Stimulated activated CD8-positive, alpha-beta memory T cell treated with anti-CD3 and anti-CD28 coated beads, Interleukin-7, amount 100 ng/mL, for 1 hour (primary cell): ENCODE measurements around the gene TMC2.
"Not testable (repeated sequence)": the region's sequence is repeated elsewhere in the genome, so short reads cannot be mapped to it uniquely, and the experiment has no call there.

Source experiments
- DNase-seq, 2 donors: peaks; one replicate each; pipeline ENCODE4 v3.0.0-alpha.2; 2020; ENCODE audit warnings: low read depth in 2 of 2

Gene TMC2

GRCh38 chr20:2536560-2536986, at the start of gene TMC2:
Gene TMC2 (plus strand): TSS chr20:2536573. CDS start chr20:2536622, 49 bp downstream.
- DNase-seq = no peak

GRCh38 chr20:2502808-2503384, 33.5 kb upstream of the TMC2 start:
- not testable (repeated sequence) for DNase-seq

GRCh38 chr20:2504803-2505202, 31.6 kb upstream of the TMC2 start:
- not testable (repeated sequence) for DNase-seq

GRCh38 chr20:2506426-2506825, 29.9 kb upstream of the TMC2 start:
- not testable (repeated sequence) for DNase-seq

- DNase-seq = no peak
Observed at GRCh38 chr20:2507464-2507863, 28.9 kb upstream of the TMC2 start.

- DNase-seq = no peak
Observed at GRCh38 chr20:2507875-2508630, 28.3 kb upstream of the TMC2 start.

GRCh38 chr20:2508631-2509467, 27.5 kb upstream of the TMC2 start, which contains the start of gene ZNF343:
Gene ZNF343 (minus strand): TSS chr20:2508915. CDS start chr20:2493895, 15,020 bp downstream.
- DNase-seq = peak; percentile 53 to 58

GRCh38 chr20:2509468-2509781, 26.9 kb upstream of the TMC2 start:
- DNase-seq = no peak

GRCh38 chr20:2509794-2510193, 26.6 kb upstream of the TMC2 start:
- DNase-seq = no peak

GRCh38 chr20:2515203-2515602, 21.2 kb upstream of the TMC2 start:
- no peak for DNase-seq

- no peak for DNase-seq
Observed at GRCh38 chr20:2516399-2516798, 20.0 kb upstream of the TMC2 start.

GRCh38 chr20:2518096-2518495, 18.3 kb upstream of the TMC2 start:
- DNase-seq = no peak

GRCh38 chr20:2518558-2518957, 17.8 kb upstream of the TMC2 start:
- DNase-seq = no peak

GRCh38 chr20:2519115-2519809, 17.1 kb upstream of the TMC2 start:
- DNase-seq = no peak

GRCh38 chr20:2520617-2521016, 15.8 kb upstream of the TMC2 start:
- no peak for DNase-seq

GRCh38 chr20:2521369-2522305, 14.7 kb upstream of the TMC2 start:
- peak in 1 of 2 donors; percentile 38 for DNase-seq

- not testable (repeated sequence) for DNase-seq
Observed at GRCh38 chr20:2522826-2523429, 13.4 kb upstream of the TMC2 start.

- peak; percentile 80 to 92 for DNase-seq
Observed at GRCh38 chr20:2523919-2524708, 12.3 kb upstream of the TMC2 start.

GRCh38 chr20:2524709-2525506, 11.5 kb upstream of the TMC2 start:
- no peak for DNase-seq
